Activated naive CD4-positive, alpha-beta T cell treated with anti-CD3 and anti-CD28 coated beads, Interleukin-2, amount 10 ng/mL, durations not matched to agents 7 days and 5 days (primary cell): Measurements from ENCODE around the gene FGF14.
"Not testable (repeated sequence)": the region's sequence is repeated elsewhere in the genome, so short reads cannot be mapped to it uniquely, and the experiment has no call there.

ENCODE experiments used
- CTCF ChIA-PET: fragments of 350-600 bp; sonication (Branson Sonifier 250); formaldehyde crosslinking; loops from one replicate; lab custom pipeline; 2021; ENCODE audit warnings: antibody characterized with exemption; lab: Charles Lee
- DNase-seq: peaks from one replicate; pipeline ENCODE4 v3.0.0-alpha.2; 2020
- H3K27ac Mint-ChIP-seq: one replicate; pipeline ENCODE4 v1.8.0; 2021; ENCODE audit warnings: mild to moderate bottlenecking, moderate library complexity, mixed read lengths
- H3K27me3 Mint-ChIP-seq: one replicate; pipeline ENCODE4 v1.8.0; 2021; ENCODE audit warnings: mild to moderate bottlenecking, mixed read lengths
- H3K36me3 Mint-ChIP-seq: one replicate; pipeline ENCODE4 v1.8.0; 2021; ENCODE audit warnings: mixed read lengths
- H3K4me1 Mint-ChIP-seq: one replicate; pipeline ENCODE4 v1.8.0; 2021; ENCODE audit warnings: mixed read lengths
- H3K4me3 Mint-ChIP-seq: one replicate; pipeline ENCODE4 v1.8.0; 2021; ENCODE audit warnings: mild to moderate bottlenecking, moderate library complexity, mixed read lengths
- H3K9me3 Mint-ChIP-seq: one replicate; pipeline ENCODE4 v1.8.0; 2021; ENCODE audit warnings: mixed read lengths

FGF14 gene

DNA sequence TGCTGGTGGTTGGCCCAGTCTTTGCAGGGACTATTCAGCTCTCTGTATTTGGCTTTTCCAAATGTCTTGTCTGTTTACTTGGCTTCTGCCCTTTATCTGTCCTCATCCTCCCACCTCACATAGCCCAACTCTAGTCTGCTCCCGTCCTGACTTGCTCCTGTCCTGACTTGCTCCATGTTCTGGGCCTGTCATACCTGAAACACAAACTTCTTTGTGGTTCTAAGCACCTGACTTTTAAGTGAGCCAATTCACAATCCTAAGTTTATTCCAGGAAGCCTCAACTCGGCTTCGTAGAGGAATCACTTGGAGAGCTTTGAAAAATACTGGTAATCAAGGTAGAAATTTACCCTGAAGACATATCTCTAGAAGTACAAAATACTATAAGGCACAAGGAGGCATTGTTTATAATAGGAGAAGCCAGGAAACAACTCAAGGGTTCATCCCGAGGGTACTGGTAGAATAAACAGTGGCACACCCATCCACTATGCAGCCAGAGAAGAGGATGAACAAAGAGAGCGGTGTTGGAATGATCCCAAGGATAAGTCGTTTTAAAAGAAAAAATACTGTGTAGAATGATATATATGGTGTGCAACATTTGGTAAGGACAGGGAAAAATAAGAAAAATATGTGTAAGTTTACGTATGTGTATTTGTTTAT lies 284.5 kb downstream of the FGF14 start:
- no peak overlapping the region for H3K4me3 Mint-ChIP-seq
- no peak overlapping the region for H3K27ac Mint-ChIP-seq
- CTCF ChIA-PET = no interaction called here
- no peak for DNase-seq
- H3K27me3 Mint-ChIP-seq = no peaks in the 10 kb centered on the region
- no peaks in the 10 kb centered on the region for H3K9me3 Mint-ChIP-seq
- no peaks in the 10 kb centered on the region for H3K4me1 Mint-ChIP-seq
- no peaks in the 10 kb centered on the region for H3K36me3 Mint-ChIP-seq

DNA sequence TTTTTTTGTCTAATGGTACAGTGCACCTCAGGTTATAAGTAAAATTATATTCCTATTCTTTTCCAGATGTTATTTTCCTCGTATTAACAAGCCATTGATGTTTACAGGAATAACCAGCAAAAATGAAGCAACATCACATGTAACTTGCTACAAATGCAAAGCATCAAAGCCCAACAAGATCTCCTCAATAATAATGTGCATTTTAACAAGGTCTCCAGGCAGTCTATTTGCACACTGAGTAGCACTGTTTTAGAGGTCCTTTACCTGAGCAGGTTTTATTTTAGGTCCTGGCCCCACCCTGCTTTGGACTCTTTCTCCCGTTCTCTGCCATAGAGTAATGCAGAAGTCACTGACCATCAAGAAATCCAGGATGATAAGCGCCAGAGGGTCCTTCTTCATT lies 298.4 kb downstream of the FGF14 start:
- H3K27me3 Mint-ChIP-seq = no peaks in the 10 kb centered on the region
- no peak overlapping the region for H3K4me3 Mint-ChIP-seq
- no peaks in the 10 kb centered on the region for H3K9me3 Mint-ChIP-seq
- CTCF ChIA-PET = no interaction called here
- no peaks in the 10 kb centered on the region for H3K36me3 Mint-ChIP-seq
- DNase-seq = no peak
- no peaks in the 10 kb centered on the region for H3K4me1 Mint-ChIP-seq
- H3K27ac Mint-ChIP-seq = no peak overlapping the region

DNA sequence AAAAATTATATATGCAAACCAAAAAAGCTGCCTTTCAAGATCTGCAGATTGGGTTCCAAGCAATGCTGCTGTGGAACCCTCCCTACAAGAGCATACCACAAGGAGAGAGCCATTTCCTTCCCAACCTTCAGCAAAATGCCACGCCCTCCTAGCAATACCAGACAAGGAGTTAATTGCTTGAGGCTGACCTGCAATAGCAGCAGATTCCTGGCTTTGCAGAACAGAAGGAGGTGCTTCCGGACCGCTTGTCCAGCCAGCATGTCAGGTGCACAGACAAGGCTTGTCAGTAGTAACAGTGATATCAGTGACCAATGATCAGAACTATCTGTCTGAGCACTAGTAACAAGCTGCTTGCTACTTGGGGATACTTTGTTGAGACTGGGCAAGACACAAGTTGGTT lies 301.6 kb downstream of the FGF14 start:
- Mint-ChIP-seq H3K27ac (no peak overlapping the region), H3K27me3 (no peaks in the 10 kb centered on the region), H3K4me3 (no peak overlapping the region), H3K4me1 (no peaks in the 10 kb centered on the region), H3K9me3 (no peaks in the 10 kb centered on the region), H3K36me3 (no peaks in the 10 kb centered on the region)
- CTCF ChIA-PET = no interaction called here
- DNase-seq = no peak

DNA sequence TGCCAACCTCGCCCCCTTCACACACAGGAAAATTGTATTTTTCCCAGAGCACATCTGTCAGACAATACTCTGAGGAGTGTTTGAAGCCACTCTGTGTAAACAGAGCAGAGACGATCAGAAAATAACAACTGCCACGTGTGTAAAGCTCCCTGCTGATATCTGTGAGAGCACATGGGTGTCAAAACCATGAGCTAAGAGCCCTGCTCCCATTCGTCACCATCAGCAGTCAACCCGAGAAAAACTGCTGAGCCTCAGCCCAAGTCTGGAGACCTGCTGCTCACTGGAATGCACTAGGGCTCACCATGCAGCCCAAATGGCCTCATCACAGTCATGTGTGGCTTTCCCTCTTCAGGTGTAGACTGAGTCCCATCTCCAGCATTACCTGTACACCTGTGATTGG lies 304.1 kb downstream of the FGF14 start:
- Mint-ChIP-seq H3K36me3 (no peaks in the 10 kb centered on the region), H3K4me1 (no peaks in the 10 kb centered on the region), H3K27me3 (no peaks in the 10 kb centered on the region), H3K4me3 (no peak overlapping the region), H3K27ac (no peak overlapping the region), H3K9me3 (no peaks in the 10 kb centered on the region)
- DNase-seq = no peak
- CTCF ChIA-PET = no interaction called here

DNA sequence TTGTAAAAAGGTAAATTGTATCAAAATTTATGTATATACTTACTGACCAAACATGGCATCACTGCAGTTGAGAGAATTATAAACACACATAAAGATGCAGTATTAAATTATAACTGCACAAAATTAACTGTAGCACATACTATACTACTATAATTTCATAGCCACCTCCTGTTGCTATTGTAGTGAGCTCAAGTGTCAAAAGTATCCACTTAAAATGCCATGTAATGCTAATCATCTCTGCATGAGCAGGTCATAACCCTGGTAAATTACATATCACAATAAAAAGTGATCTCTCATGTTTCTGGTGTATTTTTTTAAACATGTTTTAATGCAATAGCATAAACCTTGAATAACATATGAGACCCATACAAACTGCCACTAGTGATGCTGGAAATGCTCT lies 308.6 kb downstream of the FGF14 start:
- CTCF ChIA-PET, H3K9me3 Mint-ChIP-seq: not testable (repeated sequence)

DNA sequence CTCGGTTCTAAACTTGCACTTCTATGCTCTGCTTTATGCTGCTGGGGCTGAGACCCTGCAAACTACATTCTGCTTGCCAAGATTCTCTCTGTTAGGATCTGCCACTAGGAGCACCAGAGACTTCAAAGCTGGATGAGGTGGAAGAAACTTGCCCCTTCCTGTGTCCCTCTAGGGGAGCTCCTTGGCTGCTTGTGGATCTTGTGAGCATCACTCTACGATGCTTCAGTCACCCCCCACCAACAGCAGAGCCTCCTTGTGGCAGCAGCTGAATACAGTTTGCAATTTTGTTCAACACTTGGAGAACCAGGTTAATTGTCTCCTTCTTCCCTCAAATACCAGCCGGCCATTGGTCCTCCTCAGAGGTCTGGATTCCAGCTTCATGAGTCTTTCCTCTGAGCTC lies 310.6 kb downstream of the FGF14 start:
- Mint-ChIP-seq H3K4me3 (no peak overlapping the region), H3K4me1 (no peaks in the 10 kb centered on the region), H3K9me3 (no peaks in the 10 kb centered on the region), H3K36me3 (no peaks in the 10 kb centered on the region), H3K27me3 (no peaks in the 10 kb centered on the region), H3K27ac (no peak overlapping the region)
- DNase-seq = no peak
- CTCF ChIA-PET = no interaction called here

More for the DNA sequence above, 308.6 kb downstream of the FGF14 start:
- H3K36me3 Mint-ChIP-seq, H3K27me3 Mint-ChIP-seq, H3K27ac Mint-ChIP-seq, H3K4me1 Mint-ChIP-seq, H3K4me3 Mint-ChIP-seq, DNase-seq: not testable (repeated sequence)

DNA sequence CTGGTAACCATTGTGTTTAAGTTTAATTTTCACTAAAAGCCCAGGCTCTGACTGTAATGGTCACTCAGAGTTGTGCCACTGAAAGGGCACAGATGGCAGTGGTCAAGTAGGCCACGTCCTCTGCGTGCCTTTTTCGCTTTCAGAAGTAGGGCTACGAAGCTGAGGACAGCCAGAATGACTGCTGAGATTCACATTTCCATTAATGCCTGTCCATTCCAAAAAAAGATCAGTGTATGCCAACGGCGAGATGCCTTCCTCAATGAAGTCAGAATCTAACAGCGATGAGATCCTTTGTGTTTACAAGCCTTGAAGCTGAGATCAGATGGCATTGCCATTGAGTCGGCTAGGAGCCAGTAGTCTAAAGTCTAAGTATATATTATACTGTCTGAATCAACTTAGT lies 311.3 kb downstream of the FGF14 start:
- Mint-ChIP-seq H3K9me3 (no peaks in the 10 kb centered on the region), H3K27me3 (no peaks in the 10 kb centered on the region), H3K4me1 (no peaks in the 10 kb centered on the region), H3K27ac (no peak overlapping the region), H3K36me3 (no peaks in the 10 kb centered on the region), H3K4me3 (no peak overlapping the region)
- CTCF ChIA-PET = no interaction called here
- DNase-seq = no peak

DNA sequence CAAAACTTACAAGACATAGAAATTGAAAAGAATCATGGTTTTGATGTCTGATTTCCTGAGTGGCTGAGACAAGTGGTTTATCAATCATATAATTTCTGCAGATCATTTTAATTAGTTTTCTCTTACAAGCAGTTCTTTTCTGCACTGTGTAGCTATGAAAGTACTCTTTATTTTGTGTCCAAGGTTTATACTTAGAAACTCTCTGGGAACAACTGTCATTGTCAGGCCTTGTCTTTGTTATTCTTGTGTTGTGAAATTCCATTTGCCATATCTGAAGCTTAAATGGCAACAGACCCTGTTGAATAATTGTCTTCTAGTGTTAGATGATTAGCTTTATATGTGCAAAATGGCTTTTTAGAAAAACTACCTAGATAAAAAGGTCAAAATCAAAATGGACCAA lies 312.1 kb downstream of the FGF14 start:
- no peak overlapping the region for H3K27ac Mint-ChIP-seq
- CTCF ChIA-PET = no interaction called here
- no peaks in the 10 kb centered on the region for H3K9me3 Mint-ChIP-seq
- H3K4me1 Mint-ChIP-seq = no peaks in the 10 kb centered on the region
- no peak overlapping the region for H3K4me3 Mint-ChIP-seq
- DNase-seq = no peak
- H3K27me3 Mint-ChIP-seq = no peaks in the 10 kb centered on the region
- H3K36me3 Mint-ChIP-seq = no peaks in the 10 kb centered on the region

DNA sequence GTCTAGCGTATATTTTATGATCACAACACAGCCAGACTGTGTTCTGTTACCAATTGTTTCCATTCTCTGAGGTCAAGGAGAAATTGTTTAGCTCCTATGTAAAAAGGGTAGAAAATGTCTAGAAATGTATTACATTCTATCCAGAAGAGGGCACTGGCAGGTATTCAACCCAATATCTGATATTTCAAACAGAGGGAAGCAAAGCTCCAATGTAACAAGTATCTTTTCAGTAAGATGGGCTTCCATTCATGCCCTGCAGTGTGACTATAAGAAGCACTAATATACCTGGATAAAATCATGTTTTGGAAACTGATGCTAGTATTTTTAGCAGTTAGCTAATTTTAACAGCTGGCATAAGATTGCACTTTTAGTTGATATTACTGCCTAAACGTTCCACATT lies 312.7 kb downstream of the FGF14 start:
- Mint-ChIP-seq H3K27ac (no peak overlapping the region), H3K27me3 (no peaks in the 10 kb centered on the region), H3K4me3 (no peak overlapping the region), H3K4me1 (no peaks in the 10 kb centered on the region), H3K36me3 (no peaks in the 10 kb centered on the region), H3K9me3 (no peaks in the 10 kb centered on the region)
- CTCF ChIA-PET = no interaction called here
- no peak for DNase-seq

DNA sequence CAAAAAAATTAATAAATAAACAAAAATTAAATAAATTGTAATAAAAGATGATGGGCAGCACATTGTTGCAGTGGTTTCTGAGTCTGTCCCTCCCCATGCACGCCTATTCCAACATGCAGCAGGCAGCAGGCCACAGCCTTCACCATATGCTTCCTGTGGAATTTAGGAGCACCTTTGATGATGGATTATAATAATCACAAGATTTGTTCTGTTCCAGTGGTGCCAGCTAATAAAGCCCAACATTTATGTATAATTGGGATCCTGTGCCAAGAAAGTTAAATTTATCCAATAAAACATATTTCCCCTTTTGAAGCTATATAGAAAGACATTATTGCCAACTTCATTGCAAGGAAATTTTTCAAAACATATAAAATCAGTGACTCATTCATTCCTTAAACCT lies 328.6 kb downstream of the FGF14 start:
- H3K4me3 Mint-ChIP-seq = no peak overlapping the region
- CTCF ChIA-PET = no interaction called here
- no peaks in the 10 kb centered on the region for H3K4me1 Mint-ChIP-seq
- no peaks in the 10 kb centered on the region for H3K9me3 Mint-ChIP-seq
- H3K27ac Mint-ChIP-seq = no peak overlapping the region
- no peaks in the 10 kb centered on the region for H3K36me3 Mint-ChIP-seq
- H3K27me3 Mint-ChIP-seq = no peaks in the 10 kb centered on the region
- no peak for DNase-seq

DNA sequence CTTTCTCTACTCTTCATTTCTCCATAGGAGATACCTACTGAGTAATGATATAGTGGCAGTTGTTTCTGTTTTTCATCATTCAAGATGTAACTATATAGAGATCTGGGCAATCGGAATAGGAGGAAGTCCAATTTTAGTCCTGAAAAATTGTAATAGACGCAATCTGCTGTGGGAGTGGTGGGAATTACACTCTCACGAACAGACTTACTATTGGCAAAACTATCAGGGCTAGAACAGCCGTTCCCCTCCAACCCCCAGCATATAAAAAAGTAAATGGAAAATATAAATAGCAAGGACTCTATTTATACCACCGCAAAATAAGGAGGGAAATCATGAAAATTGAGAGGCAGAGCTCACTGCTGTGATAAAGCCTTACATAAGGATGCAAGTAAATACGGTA lies 330.1 kb downstream of the FGF14 start:
- H3K4me1 Mint-ChIP-seq = no peaks in the 10 kb centered on the region
- no peak for DNase-seq
- H3K4me3 Mint-ChIP-seq = no peak overlapping the region
- no peaks in the 10 kb centered on the region for H3K36me3 Mint-ChIP-seq
- no peaks in the 10 kb centered on the region for H3K9me3 Mint-ChIP-seq
- CTCF ChIA-PET = no interaction called here
- H3K27ac Mint-ChIP-seq = no peak overlapping the region
- no peaks in the 10 kb centered on the region for H3K27me3 Mint-ChIP-seq

DNA sequence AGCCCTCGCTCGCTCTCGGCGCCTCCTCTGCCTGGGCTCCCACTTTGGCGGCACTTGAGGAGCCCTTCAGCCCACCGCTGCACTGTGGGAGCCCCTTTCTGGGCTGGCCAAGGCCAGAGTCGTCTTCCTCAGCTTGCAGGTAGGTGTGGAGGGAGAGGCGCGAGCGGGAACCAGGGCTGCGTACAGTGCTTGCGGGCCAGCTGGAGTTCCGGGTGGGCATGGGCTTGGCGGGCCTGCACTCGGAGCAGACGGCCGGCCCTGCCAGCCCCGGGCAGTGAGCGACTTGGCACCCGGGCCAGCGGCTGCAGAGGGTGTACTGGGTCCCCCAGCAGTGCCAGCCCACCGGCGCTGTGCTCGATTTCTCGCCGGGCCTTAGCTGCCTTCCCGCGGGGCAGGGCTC lies 333.5 kb downstream of the FGF14 start:
- H3K36me3 Mint-ChIP-seq, H3K4me3 Mint-ChIP-seq, DNase-seq, H3K27ac Mint-ChIP-seq, CTCF ChIA-PET, H3K4me1 Mint-ChIP-seq, H3K27me3 Mint-ChIP-seq, H3K9me3 Mint-ChIP-seq: not testable (repeated sequence)

DNA sequence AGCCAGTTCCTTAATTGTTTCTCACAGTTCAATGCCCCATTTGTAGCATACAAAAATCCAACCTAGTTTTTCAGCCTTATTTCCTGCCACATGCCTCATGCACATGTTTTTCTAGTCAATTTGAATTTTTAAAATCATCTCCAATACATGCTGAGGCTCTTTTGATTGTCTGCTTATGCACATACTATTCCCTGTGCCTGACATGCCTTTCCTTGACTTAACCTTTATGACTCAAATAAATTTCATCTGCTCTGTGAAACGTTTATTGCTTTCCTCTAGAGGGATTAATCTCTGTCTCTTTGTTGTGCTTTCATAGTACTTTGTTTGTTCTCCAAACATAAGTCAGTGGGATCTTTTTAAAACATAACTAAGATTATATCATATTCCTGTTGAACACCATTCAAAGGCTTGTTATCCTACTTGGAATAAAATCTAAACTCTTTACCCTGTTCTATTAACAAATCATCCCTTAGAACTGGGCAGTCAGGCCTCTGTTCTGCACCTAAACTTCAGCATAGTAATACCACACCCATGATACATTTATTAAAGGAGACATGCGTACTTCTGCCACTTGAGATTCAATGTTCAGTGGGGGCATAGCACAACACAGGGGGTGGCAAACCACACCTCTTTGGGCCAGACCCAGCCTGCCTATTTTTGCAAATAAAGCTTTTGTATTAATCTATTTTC lies 346.6 kb downstream of the FGF14 start:
- CTCF ChIA-PET = no interaction called here
- H3K27ac Mint-ChIP-seq = no peak overlapping the region

DNA sequence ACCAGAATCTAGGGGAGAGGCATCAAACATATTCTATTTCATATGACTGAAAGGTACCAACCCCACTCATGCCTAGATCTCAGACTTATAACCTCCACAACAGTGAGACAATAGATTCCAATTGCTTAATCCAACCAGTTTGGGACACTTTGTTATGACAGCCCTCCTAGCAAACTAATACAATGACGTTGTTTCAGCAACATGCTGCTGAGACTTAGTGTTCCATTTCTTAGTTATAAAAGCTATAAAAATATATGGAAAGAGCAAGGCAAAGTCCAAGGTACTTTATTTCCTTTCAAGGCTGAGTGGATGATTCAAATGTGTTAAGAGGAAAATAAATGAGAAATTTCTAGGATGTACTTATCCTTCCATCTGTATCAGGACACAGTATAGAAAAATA lies 352.0 kb downstream of the FGF14 start:
- CTCF ChIA-PET = no interaction called here
- Mint-ChIP-seq H3K27me3 (no peaks in the 10 kb centered on the region), H3K9me3 (peaks cover 24% of the 10 kb centered on the region)

More for the DNA sequence above, 346.6 kb downstream of the FGF14 start:
- no peak for DNase-seq
- Mint-ChIP-seq H3K27me3 (no peaks in the 10 kb centered on the region), H3K4me1 (no peaks in the 10 kb centered on the region), H3K9me3 (peaks cover 15% of the 10 kb centered on the region), H3K4me3 (no peak overlapping the region), H3K36me3 (no peaks in the 10 kb centered on the region)

DNA sequence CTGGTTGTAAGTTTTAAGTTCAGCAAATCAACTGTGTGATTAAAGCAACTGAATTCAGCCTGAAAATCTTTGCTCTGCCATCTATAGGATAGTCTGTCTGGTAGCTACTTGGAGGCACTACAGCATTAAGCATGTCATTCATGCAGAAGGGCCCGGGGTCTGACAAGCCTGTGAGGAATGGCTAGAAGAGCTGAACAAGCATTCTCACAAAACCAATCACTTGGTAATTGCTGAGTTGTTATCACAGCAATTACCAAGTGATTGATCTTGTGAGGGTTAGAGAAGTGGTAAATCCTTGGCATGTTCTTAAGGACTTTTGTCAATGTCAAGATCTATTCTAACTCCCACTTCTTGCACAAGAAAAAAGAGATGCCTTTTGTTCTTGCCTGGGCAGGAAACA lies 356.1 kb downstream of the FGF14 start:
- Mint-ChIP-seq H3K36me3 (no peaks in the 10 kb centered on the region), H3K9me3 (peaks cover 11% of the 10 kb centered on the region), H3K4me1 (no peaks in the 10 kb centered on the region), H3K4me3 (no peak overlapping the region), H3K27ac (no peak overlapping the region), H3K27me3 (no peaks in the 10 kb centered on the region)
- CTCF ChIA-PET = no interaction called here
- no peak for DNase-seq

More for the DNA sequence above, 352.0 kb downstream of the FGF14 start:
- H3K4me3 Mint-ChIP-seq = no peak overlapping the region
- H3K4me1 Mint-ChIP-seq = no peaks in the 10 kb centered on the region
- H3K36me3 Mint-ChIP-seq = no peaks in the 10 kb centered on the region
- DNase-seq = no peak
- no peak overlapping the region for H3K27ac Mint-ChIP-seq
